ENCODE measurements around the gene SATB2.

DNA sequence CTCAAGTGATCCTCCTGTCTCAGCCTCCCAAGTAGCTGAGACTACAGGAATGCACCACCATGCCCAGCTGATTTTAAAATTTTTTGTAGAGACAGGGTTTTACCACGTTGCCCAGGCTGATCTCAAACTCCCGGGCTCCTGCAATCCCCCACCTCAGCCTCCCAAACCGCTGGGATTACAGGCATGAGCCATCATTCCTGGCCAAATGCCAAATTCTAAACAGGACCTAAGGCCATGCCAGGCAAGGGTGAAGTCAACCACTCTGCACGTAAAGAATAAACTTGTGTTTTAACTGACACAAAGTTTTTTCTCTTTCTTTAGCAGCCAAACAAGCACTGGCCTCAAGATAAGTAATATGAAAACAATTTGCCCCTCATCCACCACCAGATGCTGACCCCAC lies 37.4 kb upstream of the SATB2 start:
- TF ChIP-seq, protein P1, sequence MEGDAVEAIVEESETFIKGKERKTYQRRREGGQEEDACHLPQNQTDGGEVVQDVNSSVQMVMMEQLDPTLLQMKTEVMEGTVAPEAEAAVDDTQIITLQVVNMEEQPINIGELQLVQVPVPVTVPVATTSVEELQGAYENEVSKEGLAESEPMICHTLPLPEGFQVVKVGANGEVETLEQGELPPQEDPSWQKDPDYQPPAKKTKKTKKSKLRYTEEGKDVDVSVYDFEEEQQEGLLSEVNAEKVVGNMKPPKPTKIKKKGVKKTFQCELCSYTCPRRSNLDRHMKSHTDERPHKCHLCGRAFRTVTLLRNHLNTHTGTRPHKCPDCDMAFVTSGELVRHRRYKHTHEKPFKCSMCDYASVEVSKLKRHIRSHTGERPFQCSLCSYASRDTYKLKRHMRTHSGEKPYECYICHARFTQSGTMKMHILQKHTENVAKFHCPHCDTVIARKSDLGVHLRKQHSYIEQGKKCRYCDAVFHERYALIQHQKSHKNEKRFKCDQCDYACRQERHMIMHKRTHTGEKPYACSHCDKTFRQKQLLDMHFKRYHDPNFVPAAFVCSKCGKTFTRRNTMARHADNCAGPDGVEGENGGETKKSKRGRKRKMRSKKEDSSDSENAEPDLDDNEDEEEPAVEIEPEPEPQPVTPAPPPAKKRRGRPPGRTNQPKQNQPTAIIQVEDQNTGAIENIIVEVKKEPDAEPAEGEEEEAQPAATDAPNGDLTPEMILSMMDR (IDR thresholded peaks at IDR 0.05) = no peak
- no peak for TF ChIP-seq POLR2A (IDR thresholded peaks at IDR 0.05)

Data from ovary (tissue), 3 donors.